Endodermal cell (in vitro differentiated cells): ENCODE results near the gene APPL2. TPM values are rescaled to one million over a fixed set of nuclear protein-coding genes. Genes with fewer than 3 reads are reported as not detected.

Source experiments
- DNase-seq: peaks from one replicate; pipeline ENCODE4 v3.0.0-alpha.2; 2017
- H3K27ac ChIP-seq: 2 replicates; pipeline ENCODE4 v1.5.1; 2013; ENCODE audit warnings: mild to moderate bottlenecking, low read depth, low read length, moderate library complexity
- H3K27me3 ChIP-seq: 2 replicates; pipeline ENCODE4 v1.6.1; 2013; ENCODE audit warnings: mild to moderate bottlenecking, low read length, moderate library complexity; ENCODE audit not compliant: insufficient read depth, control insufficient read depth, poor library complexity, severe bottlenecking
- H3K36me3 ChIP-seq: 2 replicates; pipeline ENCODE4 v1.7.0; 2013; ENCODE audit warnings: mild to moderate bottlenecking, low read length, moderate library complexity; ENCODE audit not compliant: control insufficient read depth, insufficient read depth
- H3K4me1 ChIP-seq: one replicate; pipeline ENCODE4 v1.7.0; 2013; ENCODE audit warnings: low read length; ENCODE audit not compliant: control insufficient read depth, insufficient read depth
- H3K4me3 ChIP-seq: 2 replicates; pipeline ENCODE4 v1.5.1; 2013; ENCODE audit warnings: mild to moderate bottlenecking, low read length, moderate library complexity
- H3K9ac ChIP-seq: 2 replicates; pipeline ENCODE4 v1.6.1; 2013; ENCODE audit warnings: mild to moderate bottlenecking, low read length, moderate library complexity; ENCODE audit not compliant: poor library complexity, severe bottlenecking; ENCODE audit errors: extremely low read depth
- H3K9me3 ChIP-seq: 2 replicates; pipeline ENCODE4 v1.6.1; 2013; ENCODE audit warnings: mild to moderate bottlenecking, low read length, moderate library complexity; ENCODE audit not compliant: control insufficient read depth
- H3K27ac Mint-ChIP-seq: 2 replicates; pipeline ENCODE4 v1.8.0; 2020; ENCODE audit warnings: mixed read lengths
- H3K27me3 Mint-ChIP-seq: 2 replicates; pipeline ENCODE4 v1.8.0; 2021; ENCODE audit warnings: mild to moderate bottlenecking, mixed read lengths; ENCODE audit not compliant: insufficient read depth
- H3K36me3 Mint-ChIP-seq: 2 replicates; pipeline ENCODE4 v1.8.0; 2020; ENCODE audit warnings: low read depth, mixed read lengths
- H3K4me1 Mint-ChIP-seq: 2 replicates; pipeline ENCODE4 v1.8.0; 2020; ENCODE audit warnings: mixed read lengths
- H3K4me3 Mint-ChIP-seq: 2 replicates; pipeline ENCODE4 v1.8.0; 2020; ENCODE audit warnings: mild to moderate bottlenecking, moderate library complexity, mixed read lengths
- H3K9me3 Mint-ChIP-seq: 2 replicates; pipeline ENCODE4 v1.8.0; 2020; ENCODE audit warnings: mild to moderate bottlenecking, mixed read lengths
- CTCF ChIP-seq: fragments of 200-600 bp; sonication (generic); conservative IDR thresholded peaks from 2 replicates; pipeline ENCODE4 v1.5.0; 2021; ENCODE audit warnings: antibody characterized with exemption, mild to moderate bottlenecking
- whole genome bisulfite sequencing, 2 experiments: methylation state at CpG; one replicate each; pipeline versions ENCODE4 v1.1.5 to v1.1.7; 2013; ENCODE audit warnings: missing lambda C conversion rate in 2 of 2, mixed read lengths in 1 of 2; ENCODE audit not compliant: insufficient coverage in 1 of 2, insufficient read length in 1 of 2; 5-methylcytosine and 5-hydroxymethylcytosine counted together
- total RNA-seq, 2 donors: library from RNA; stranded (reverse); fragmentation: NEBNext Ultra II Directional in 1 of 2; extraction: Animal tissue kit (Norgen Biotek cat#: 25700) in 1 of 2; gene quantifications; 2 replicates in 1 of 2; 3 replicates in 1 of 2; pipeline ENCODE4 v1.2.1, GENCODE V29; 2021

Gene APPL2
- total RNA-seq, 2 donors from 2014 or later: 31.8 to 35.2 TPM

- peaks cover 52% of the 10 kb centered on the region for H3K36me3 Mint-ChIP-seq
- no peak overlapping the region for H3K27ac ChIP-seq
- H3K9ac ChIP-seq: no peak overlapping the region
- H3K36me3 ChIP-seq: peaks cover 40% of the 10 kb centered on the region
- H3K4me1 ChIP-seq: no peaks in the 10 kb centered on the region
- TF ChIP-seq CTCF: no peak
- H3K27me3 Mint-ChIP-seq: no peaks in the 10 kb centered on the region
- H3K4me3 Mint-ChIP-seq: no peak overlapping the region
- no peaks in the 10 kb centered on the region for H3K27me3 ChIP-seq
- 92 to 96% methylated on average over 8 to 10 of the region's 10 CpGs for WGBS, 2 experiments
- H3K4me1 Mint-ChIP-seq: no peaks in the 10 kb centered on the region
- H3K9me3 ChIP-seq: no peaks in the 10 kb centered on the region
- no peaks in the 10 kb centered on the region for H3K9me3 Mint-ChIP-seq
- DNase-seq: no peak
- H3K27ac Mint-ChIP-seq: peak overlapping the region; percentile 3
- no peak overlapping the region for H3K4me3 ChIP-seq
These were observed 30.5 kb downstream of the APPL2 start for GRCh38 chr12:105205322-105206048.

GRCh38 chr12:105204916-105205315 lies 31.1 kb downstream of the APPL2 start:
- no peak overlapping the region for H3K27ac Mint-ChIP-seq
- H3K27ac ChIP-seq: no peak overlapping the region
- H3K36me3 Mint-ChIP-seq: peaks cover 51% of the 10 kb centered on the region
- no peaks in the 10 kb centered on the region for H3K4me1 Mint-ChIP-seq
- H3K9me3 ChIP-seq: no peaks in the 10 kb centered on the region
- no peak overlapping the region for H3K9ac ChIP-seq
- no peak overlapping the region for H3K4me3 ChIP-seq
- H3K27me3 ChIP-seq: no peaks in the 10 kb centered on the region
- no peak for DNase-seq
- WGBS, 2 experiments: 94 to 98% methylated on average over 5 to 6 of the region's 6 CpGs
- no peaks in the 10 kb centered on the region for H3K9me3 Mint-ChIP-seq
- no peak overlapping the region for H3K4me3 Mint-ChIP-seq
- no peak for TF ChIP-seq CTCF
- H3K27me3 Mint-ChIP-seq: no peaks in the 10 kb centered on the region
- H3K36me3 ChIP-seq: peaks cover 40% of the 10 kb centered on the region
- H3K4me1 ChIP-seq: no peaks in the 10 kb centered on the region

GRCh38 chr12:105204127-105204526 lies 31.8 kb downstream of the APPL2 start:
- H3K36me3 Mint-ChIP-seq: peaks cover 51% of the 10 kb centered on the region
- Histone ChIP-seq H3K4me3 (no peak overlapping the region), H3K9ac (no peak overlapping the region), H3K4me1 (no peaks in the 10 kb centered on the region), H3K36me3 (peaks cover 40% of the 10 kb centered on the region), H3K27me3 (no peaks in the 10 kb centered on the region), H3K27ac (no peak overlapping the region), H3K9me3 (no peaks in the 10 kb centered on the region)
- no peak overlapping the region for H3K4me3 Mint-ChIP-seq
- TF ChIP-seq CTCF: no peak
- no peaks in the 10 kb centered on the region for H3K4me1 Mint-ChIP-seq
- H3K27ac Mint-ChIP-seq: no peak overlapping the region
- DNase-seq: no peak
- no peaks in the 10 kb centered on the region for H3K9me3 Mint-ChIP-seq
- H3K27me3 Mint-ChIP-seq: no peaks in the 10 kb centered on the region
- 91 to 93% methylated on average over 7 to 8 of the region's 8 CpGs for WGBS, 2 experiments
